Purkinje cell (primary cell): ENCODE results near the gene CALB2. TPM values are rescaled to one million over a fixed set of nuclear protein-coding genes. Genes with fewer than 3 reads are reported as not detected.

Experiments
- polyA plus RNA-seq: library from polyadenylated mRNA; unstranded; fragments of >200 nt; fragmentation: Nextera tagmentation; gene quantifications from 2 replicates; pipeline ENCODE4 v1.2.1, GENCODE V29; 2014

The CALB2 gene
- 2.9 and 5.8 TPM in 2 replicates for polyA plus RNA-seq

GRCh38 chr16:71358464-71358998 lies at the start of gene CALB2:
TSS of gene CALB2 (plus strand) at chr16:71358723. CDS start at chr16:71358793, 70 bp downstream.

Other genes with a start within 250 kb of the CALB2 start
- 0.80 and 1.9 TPM in 2 replicates for gene HYDIN, start 128.0 kb upstream of the CALB2 start, polyA plus RNA-seq
- gene CMTR2, start 69.3 kb upstream of the CALB2 start, polyA plus RNA-seq: 5.0 and 9.1 TPM in 2 replicates
- gene TLE7, start 83.3 kb downstream of the CALB2 start, polyA plus RNA-seq: not detected in 2 replicates
- gene ZNF23, start 103.5 kb downstream of the CALB2 start, polyA plus RNA-seq: 20.5 and 37.4 TPM in 2 replicates
- 1.6 TPM in 2 replicates for gene ZNF19, start 130.6 kb downstream of the CALB2 start, polyA plus RNA-seq
- gene CHST4, start 167.7 kb downstream of the CALB2 start, polyA plus RNA-seq: not detected in 2 replicates
- gene TAT, start 218.4 kb downstream of the CALB2 start, polyA plus RNA-seq: not detected in 2 replicates